ENCODE measurements around the gene PAX5.
"Not testable (repeated sequence)": the region's sequence is repeated elsewhere in the genome, so short reads cannot be mapped to it uniquely, and the experiment has no call there.

The PAX5 gene

DNA sequence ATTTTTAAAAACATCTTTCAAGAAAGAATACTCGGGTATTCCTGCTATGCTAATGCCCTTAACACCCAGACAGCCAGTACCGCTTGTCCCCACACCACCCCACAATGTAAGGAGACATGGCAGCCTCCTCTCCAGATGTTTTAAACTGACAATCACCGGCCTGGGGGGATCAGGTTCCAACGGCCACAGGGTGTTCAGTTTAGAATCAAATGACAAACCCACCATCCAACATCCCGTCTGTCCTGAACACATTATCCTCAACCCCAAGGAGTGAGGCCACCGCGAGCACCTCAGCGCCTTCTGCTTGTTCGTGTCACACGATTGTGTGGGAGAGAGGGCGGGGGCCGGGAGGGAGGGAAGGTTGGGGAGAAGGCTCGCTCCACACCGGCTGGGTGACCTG, 152.8 kb downstream of the PAX5 start:
- no peak for DNase-seq (ENCODE audit: low spot score)

- DNase-seq (ENCODE audit: low spot score): no peak
Observed at GRCh38 chr9:36880075-36880474, 154.0 kb downstream of the PAX5 start.

- no peak for DNase-seq (ENCODE audit: low spot score)
Observed at GRCh38 chr9:36878986-36879982, 154.8 kb downstream of the PAX5 start.

DNA sequence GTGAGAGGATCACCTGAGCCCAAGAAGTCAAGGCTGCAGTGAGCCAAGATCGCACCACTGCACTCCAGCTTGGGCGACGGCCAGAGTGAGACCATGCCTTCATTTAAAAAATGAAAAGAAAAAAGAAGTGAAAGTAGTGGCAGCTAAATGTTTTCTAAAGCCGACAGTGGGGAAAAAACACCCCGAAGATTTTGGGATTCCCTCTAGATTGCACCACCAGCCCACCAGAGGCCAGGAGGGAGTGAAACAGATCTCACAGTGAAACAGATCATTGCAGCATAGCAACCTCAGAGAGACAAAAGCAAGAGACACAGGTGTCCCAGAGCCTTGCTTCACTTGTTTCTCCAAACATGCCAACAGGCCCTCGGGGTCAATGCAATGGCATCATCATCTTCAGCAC, 156.8 kb downstream of the PAX5 start:
- no peak for DNase-seq (ENCODE audit: low spot score)

DNA sequence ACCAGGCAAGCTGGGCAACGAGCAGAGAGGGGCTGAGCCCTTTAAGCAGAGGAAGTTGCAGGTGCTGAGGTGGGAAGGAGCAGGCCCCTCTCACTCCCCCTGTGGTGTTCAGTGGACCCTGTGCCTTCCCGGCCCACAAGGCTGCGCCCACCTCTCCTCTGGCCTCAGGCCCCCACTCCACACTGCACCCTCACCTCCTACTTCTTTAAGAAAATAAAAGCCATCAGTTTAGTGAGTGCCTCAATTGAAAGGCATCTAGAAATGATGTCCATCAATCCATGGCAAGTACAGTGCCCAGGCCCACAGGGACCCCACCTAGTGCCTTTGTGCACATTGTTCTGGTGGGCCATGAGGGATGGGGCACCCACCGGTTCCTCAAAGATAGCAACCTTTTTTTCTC, 158.0 kb downstream of the PAX5 start:
- no peak for DNase-seq (ENCODE audit: low spot score)

DNA sequence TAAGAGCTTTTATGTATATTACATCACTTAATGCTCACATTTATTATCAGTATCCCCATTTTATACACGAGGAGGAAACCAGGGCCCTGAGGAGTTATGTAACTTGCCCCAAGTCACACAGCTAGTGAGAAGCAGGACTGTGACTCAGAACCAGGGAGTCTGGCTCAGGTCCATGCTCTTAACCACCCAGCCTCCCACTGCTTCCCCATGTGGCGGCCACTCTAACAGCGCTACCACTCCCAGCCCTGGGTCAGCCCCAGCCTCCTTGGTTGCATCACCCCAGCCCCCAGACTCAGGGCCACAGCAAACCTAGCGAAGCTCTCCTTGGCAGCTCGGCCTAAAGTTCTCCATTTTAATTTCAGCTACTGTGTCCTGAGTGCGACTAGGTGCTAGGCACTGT, 159.1 kb downstream of the PAX5 start:
- DNase-seq (ENCODE audit: low spot score): no peak

DNA sequence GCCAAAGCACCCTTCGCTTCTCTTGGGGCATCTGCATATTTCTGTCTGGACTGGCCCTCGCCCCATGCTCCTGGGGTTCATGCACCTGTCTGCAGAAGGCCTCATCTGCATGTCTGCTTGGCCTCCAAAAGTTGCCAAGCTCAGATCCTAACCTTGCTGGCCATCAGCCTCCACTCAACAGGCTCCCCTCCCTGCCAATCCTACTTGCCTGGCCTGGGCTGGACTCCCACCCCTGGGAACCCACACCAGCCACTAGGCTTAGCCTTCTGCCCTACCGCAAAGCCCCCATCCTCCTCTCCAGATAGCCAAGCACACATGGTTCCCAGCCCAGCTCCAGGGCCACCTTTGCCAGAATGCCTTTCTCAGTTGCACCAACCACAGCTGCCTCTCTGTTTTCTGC, 159.8 kb downstream of the PAX5 start:
- no peak for DNase-seq (ENCODE audit: low spot score)

DNA sequence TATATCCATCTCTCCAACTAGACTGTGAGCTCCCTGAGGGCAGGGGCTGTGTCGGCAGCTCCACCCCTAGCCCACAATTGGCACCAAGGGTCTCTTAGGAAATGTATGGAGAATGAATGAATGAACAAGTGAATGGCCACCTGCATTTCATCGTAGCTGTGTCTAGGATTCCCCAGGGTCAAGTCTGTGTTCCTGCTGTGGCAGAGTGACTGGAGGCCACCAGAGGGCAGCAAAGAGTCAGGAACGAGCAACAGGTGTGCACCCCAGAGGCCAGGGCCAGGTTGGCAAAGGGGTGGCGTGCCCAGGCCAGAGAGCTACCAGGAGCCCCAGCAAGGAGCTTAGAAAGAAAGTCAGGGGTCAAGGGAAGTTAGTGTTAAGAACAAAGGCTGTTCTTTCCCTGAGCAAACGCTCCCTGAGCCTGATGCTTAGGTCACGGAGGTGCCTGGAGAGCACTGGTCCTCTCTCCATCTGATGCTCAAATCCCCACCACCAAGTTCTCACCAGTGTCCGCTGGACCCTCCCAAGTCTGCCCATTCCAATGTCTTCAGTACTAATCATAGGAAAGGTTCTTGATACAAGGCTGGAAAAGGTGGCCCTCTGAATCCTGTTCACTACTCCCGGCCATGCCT, 160.7 kb downstream of the PAX5 start:
- DNase-seq (ENCODE audit: low spot score): peak; percentile 61

GRCh38 chr9:36872641-36873040, 161.4 kb downstream of the PAX5 start:
- no peak for DNase-seq (ENCODE audit: low spot score)

- DNase-seq (ENCODE audit: low spot score): no peak
Observed at GRCh38 chr9:36871606-36872005, 162.5 kb downstream of the PAX5 start.

DNA sequence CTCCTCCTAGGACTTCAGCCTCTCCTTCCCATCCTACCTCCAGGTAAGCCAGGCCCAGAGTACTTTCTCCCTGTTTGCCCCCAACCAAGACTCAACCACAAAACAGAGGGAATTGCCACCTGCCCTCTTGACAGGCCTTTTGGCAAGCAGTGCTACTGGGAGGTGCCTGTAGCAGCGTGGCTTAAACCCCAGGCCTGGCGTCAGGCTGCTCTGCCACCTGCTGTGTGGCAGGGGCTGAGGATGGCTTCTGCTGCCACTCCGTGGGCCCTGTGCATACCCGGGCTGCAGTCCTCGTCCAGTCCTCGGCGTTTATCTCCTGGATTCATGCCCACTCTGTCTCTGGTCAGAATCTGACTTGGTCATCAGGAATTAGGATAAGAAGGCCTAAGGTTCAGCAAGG, 163.1 kb downstream of the PAX5 start:
- no peak for DNase-seq (ENCODE audit: low spot score)

GRCh38 chr9:36869605-36870004, 164.5 kb downstream of the PAX5 start:
- DNase-seq (ENCODE audit: low spot score): not testable (repeated sequence)

- no peak for DNase-seq (ENCODE audit: low spot score)
Observed at GRCh38 chr9:36868586-36869282, 165.3 kb downstream of the PAX5 start.

DNA sequence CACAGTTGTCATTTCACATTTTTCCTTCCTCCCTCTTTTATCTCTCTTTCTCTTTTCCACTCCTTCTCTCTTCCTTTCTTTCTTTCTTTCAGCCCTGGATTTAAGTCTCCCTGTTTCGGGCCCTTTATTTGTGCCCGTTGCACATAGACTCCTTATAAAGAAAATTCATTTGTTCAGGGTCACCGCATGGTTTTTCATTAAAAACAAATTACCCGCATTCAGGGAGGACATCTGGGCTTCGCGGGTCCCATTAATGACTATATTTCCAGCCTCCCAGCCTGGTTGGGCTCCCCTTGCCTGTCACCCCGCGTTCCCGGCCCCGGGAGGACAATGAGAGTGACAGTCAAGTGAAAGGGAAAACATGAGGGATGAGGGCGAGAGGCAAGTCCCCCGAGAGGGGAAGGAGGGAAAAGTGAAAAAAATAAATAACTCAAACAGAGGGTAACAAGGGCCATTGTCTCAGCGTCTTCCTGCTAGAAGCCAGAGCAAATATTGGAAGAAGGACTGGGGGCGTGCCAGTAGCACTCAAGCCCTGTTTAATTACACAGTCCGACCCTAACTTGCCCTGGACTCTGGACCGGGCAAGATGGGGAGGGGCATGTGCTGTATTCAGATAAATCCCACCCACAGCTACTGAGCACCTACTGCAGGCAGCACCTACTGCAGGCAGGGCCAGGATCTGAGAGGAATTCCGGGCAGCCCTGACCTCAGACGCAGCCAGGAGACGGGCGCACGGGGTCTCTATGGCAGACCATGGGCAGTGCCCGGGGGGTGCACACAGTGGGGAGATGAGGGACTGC, 166.2 kb downstream of the PAX5 start:
- no peak for DNase-seq (ENCODE audit: low spot score)

GRCh38 chr9:36867241-36867640, 166.8 kb downstream of the PAX5 start:
- no peak for DNase-seq (ENCODE audit: low spot score)

GRCh38 chr9:36866840-36867239, 167.2 kb downstream of the PAX5 start:
- no peak for DNase-seq (ENCODE audit: low spot score)

GRCh38 chr9:36865731-36866635, 168.1 kb downstream of the PAX5 start:
- DNase-seq (ENCODE audit: low spot score): no peak

- peak; percentile 55 for DNase-seq (ENCODE audit: low spot score)
Observed at GRCh38 chr9:36864491-36865410, 169.3 kb downstream of the PAX5 start.

All from SK-N-DZ (cell line).